HS-27A (cell line): ENCODE data around the gene SGMS2.

Experiments used
- DNase-seq: peaks from one replicate; pipeline ENCODE4 v3.0.0-alpha.2; 2012; ENCODE audit warnings: low read depth, missing footprints

SGMS2 gene

GRCh38 chr4:107828315-107829090, 3.8 kb downstream of the SGMS2 start:
- no peak for DNase-seq

GRCh38 chr4:107831140-107831539, 6.4 kb downstream of the SGMS2 start:
- DNase-seq = no peak

- no peak for DNase-seq
Measured at GRCh38 chr4:107832275-107832807, 7.6 kb downstream of the SGMS2 start.

GRCh38 chr4:107834241-107834794, 9.6 kb downstream of the SGMS2 start:
- DNase-seq = no peak

- DNase-seq = no peak
Measured at GRCh38 chr4:107835406-107835805, 10.7 kb downstream of the SGMS2 start.

- no peak for DNase-seq
Measured at GRCh38 chr4:107837317-107837716, 12.6 kb downstream of the SGMS2 start.

- DNase-seq = no peak
Measured at GRCh38 chr4:107837776-107838618, 13.3 kb downstream of the SGMS2 start.

GRCh38 chr4:107838861-107839565, 14.3 kb downstream of the SGMS2 start:
- no peak for DNase-seq

- DNase-seq = no peak
Measured at GRCh38 chr4:107843391-107843790, 18.7 kb downstream of the SGMS2 start.

GRCh38 chr4:107845681-107846080, 20.9 kb downstream of the SGMS2 start:
- DNase-seq = no peak

- no peak for DNase-seq
Measured at GRCh38 chr4:107850438-107850837, 25.7 kb downstream of the SGMS2 start.

GRCh38 chr4:107853444-107854355, 29.0 kb downstream of the SGMS2 start:
- peak; percentile 82 for DNase-seq

GRCh38 chr4:107854356-107855022, 29.8 kb downstream of the SGMS2 start:
- peak; percentile 34 for DNase-seq

GRCh38 chr4:107855723-107856122, 31.0 kb downstream of the SGMS2 start:
- DNase-seq = no peak

- no peak for DNase-seq
Measured at GRCh38 chr4:107856901-107857300, 32.2 kb downstream of the SGMS2 start.

GRCh38 chr4:107857741-107858140, 33.0 kb downstream of the SGMS2 start:
- no peak for DNase-seq

GRCh38 chr4:107858158-107858742, 33.5 kb downstream of the SGMS2 start:
- DNase-seq = no peak

GRCh38 chr4:107862658-107863057, 37.9 kb downstream of the SGMS2 start:
- DNase-seq = no peak

- DNase-seq = no peak
Measured at GRCh38 chr4:107863416-107863815, 38.7 kb downstream of the SGMS2 start.

GRCh38 chr4:107863850-107864371, 39.2 kb downstream of the SGMS2 start:
- peak; percentile 58 for DNase-seq
